IMR-90 (cell line): ENCODE measurements around the gene FER. TPM values are rescaled to one million over a fixed set of nuclear protein-coding genes. Genes with fewer than 3 reads are reported as not detected.

Source experiments
- ATAC-seq: fragments of 200-7000 bp; cut with Tn5 transposase; 2 replicates; pipeline ENCODE4 v1.9.1; 2020; ENCODE audit warnings: low read depth, mild to moderate bottlenecking, moderate library complexity
- BruUV-seq: library from RNA; stranded (reverse); fragments of 400-500 nt; replicated peaks from 2 replicates; lab custom pipeline; 2021; lab: Mats Ljungman, UMichigan
- CTCF ChIA-PET: fragments of 300-600 bp; formaldehyde crosslinking; extraction: SDS; loops from one replicate; lab custom pipeline; 2021; ENCODE audit warnings: antibody characterized with exemption; lab: Yijun Ruan, JAX
- POLR2A ChIA-PET: fragments of 300-600 bp; sonication (Branson Sonifier 250); formaldehyde crosslinking; loops from one replicate; lab custom pipeline; 2022; ENCODE audit warnings: antibody characterized with exemption; ENCODE audit not compliant: unreplicated experiment; lab: Charles Lee
- DNase-seq: peaks from one replicate; pipeline ENCODE4 v3.0.0; 2013
- H2AFZ ChIP-seq: replicated peaks from 2 replicates; pipeline ENCODE3; 2013; ENCODE audit warnings: low read length, mild to moderate bottlenecking; ENCODE audit not compliant: poor library complexity
- H2AK5ac ChIP-seq: 2 replicates; pipeline ENCODE4 v1.6.1; 2013; ENCODE audit warnings: low read depth, low read length, inconsistent platforms
- H2AK9ac ChIP-seq: replicated peaks from 2 replicates; pipeline ENCODE3; 2013; ENCODE audit warnings: mild to moderate bottlenecking, low read depth, low read length, moderate library complexity; ENCODE audit not compliant: poor library complexity
- H2BK120ac ChIP-seq: 2 replicates; pipeline ENCODE4 v1.6.1; 2013; ENCODE audit warnings: low read depth, low read length, inconsistent platforms
- H2BK15ac ChIP-seq: 3 replicates; pipeline ENCODE4 v1.6.1; 2013; ENCODE audit warnings: low read depth, low read length, inconsistent platforms
- H2BK20ac ChIP-seq: 2 replicates; pipeline ENCODE4 v1.6.1; 2013; ENCODE audit warnings: low read depth, mild to moderate bottlenecking, inconsistent platforms, low read length, moderate library complexity
- H2BK5ac ChIP-seq: 2 replicates; pipeline ENCODE4 v1.6.1; 2013; ENCODE audit warnings: mild to moderate bottlenecking, low read depth, low read length, inconsistent platforms; ENCODE audit not compliant: poor library complexity, severe bottlenecking
- H3K14ac ChIP-seq: replicated peaks from 2 replicates; pipeline ENCODE4 v1.6.1; 2013; ENCODE audit warnings: low read depth, low read length, inconsistent platforms
- H3K18ac ChIP-seq: 2 replicates; pipeline ENCODE4 v1.6.1; 2013; ENCODE audit warnings: low read depth, low read length, control low read depth
- H3K23ac ChIP-seq: 2 replicates; pipeline ENCODE4 v1.6.1; 2013; ENCODE audit warnings: low read depth, low read length, inconsistent platforms
- H3K27ac ChIP-seq: 2 replicates; pipeline ENCODE4 v1.5.1; 2013; ENCODE audit warnings: mild to moderate bottlenecking, control low read depth, low read length; ENCODE audit not compliant: insufficient read depth
- H3K27me3 ChIP-seq: 2 replicates; pipeline ENCODE4 v1.6.1; 2013; ENCODE audit warnings: low read length; ENCODE audit not compliant: control insufficient read depth, insufficient read depth
- H3K36me3 ChIP-seq: 2 replicates; pipeline ENCODE4 v1.6.1; 2013; ENCODE audit warnings: low read length, mixed read lengths; ENCODE audit not compliant: control insufficient read depth, insufficient read depth
- H3K4ac ChIP-seq: 2 replicates; pipeline ENCODE4 v1.6.1; 2013; ENCODE audit warnings: low read depth, low read length, inconsistent platforms
- H3K4me1 ChIP-seq: 2 replicates; pipeline ENCODE4 v1.6.1; 2013; ENCODE audit warnings: low read length, mixed read lengths; ENCODE audit not compliant: control insufficient read depth, insufficient read depth
- H3K4me2 ChIP-seq: 2 replicates; pipeline ENCODE4 v1.6.1; 2013; ENCODE audit warnings: low read depth, mild to moderate bottlenecking, control low read depth, low read length, moderate library complexity
- H3K4me3 ChIP-seq: 2 replicates; pipeline ENCODE4 v1.5.1; 2013; ENCODE audit warnings: low read depth, mild to moderate bottlenecking, control low read depth, low read length, moderate library complexity; ENCODE audit not compliant: insufficient read depth
- H3K56ac ChIP-seq: 2 replicates; pipeline ENCODE4 v1.6.1; 2013; ENCODE audit warnings: low read length, inconsistent platforms; ENCODE audit not compliant: insufficient read depth; ENCODE audit errors: extremely low read depth
- H3K79me1 ChIP-seq, 2 experiments: 2 replicates each; pipeline ENCODE4 v1.6.1; 2013; ENCODE audit warnings: low read length in 2 of 2, inconsistent platforms in 1 of 2, low read depth in 1 of 2
- H3K9ac ChIP-seq: 2 replicates; pipeline ENCODE4 v1.6.1; 2013; ENCODE audit warnings: low read depth, low read length, control low read depth
- H3K9me1 ChIP-seq: 2 replicates; pipeline ENCODE4 v1.6.1; 2013; ENCODE audit warnings: low read length, inconsistent platforms; ENCODE audit not compliant: insufficient read depth
- H3K9me3 ChIP-seq: 2 replicates; pipeline ENCODE4 v1.6.1; 2013; ENCODE audit warnings: low read length; ENCODE audit not compliant: control insufficient read depth, insufficient read depth
- H4K20me1 ChIP-seq: 2 replicates; pipeline ENCODE4 v1.6.1; 2013; ENCODE audit warnings: low read length, inconsistent platforms; ENCODE audit not compliant: insufficient read depth
- H4K5ac ChIP-seq: 2 replicates; pipeline ENCODE4 v1.6.1; 2013; ENCODE audit warnings: mild to moderate bottlenecking, low read depth, low read length, control low read depth
- H4K8ac ChIP-seq, 2 experiments: 2 replicates each; pipeline ENCODE4 v1.6.1; 2013; ENCODE audit warnings: low read depth in 2 of 2, low read length in 2 of 2, control low read depth in 1 of 2, inconsistent platforms in 1 of 2
- H4K91ac ChIP-seq: 2 replicates; pipeline ENCODE4 v1.6.1; 2013; ENCODE audit warnings: low read depth, low read length, inconsistent platforms; ENCODE audit not compliant: insufficient read depth
- FOS ChIP-seq: fragments of 150-350 bp; IDR thresholded peaks from 2 replicates; pipeline ENCODE4 v1.6.1; 2016; ENCODE audit warnings: low read depth, low read length
- RAD21 ChIP-seq: IDR thresholded peaks from 2 replicates; pipeline ENCODE4 v1.6.1; 2012; ENCODE audit warnings: low read length, improper control_type of control experiment
- SMC3 ChIP-seq: fragments of 150-350 bp; IDR thresholded peaks from 2 replicates; pipeline ENCODE4 v1.6.1; 2016; ENCODE audit warnings: low read depth, mild to moderate bottlenecking, antibody characterized with exemption, low read length, moderate library complexity
- WGBS, 2 experiments: methylation state at CpG; one replicate each; pipeline versions ENCODE4 v1.1.5 to v1.1.7; 2013; ENCODE audit warnings: missing lambda C conversion rate in 2 of 2; ENCODE audit not compliant: insufficient read length in 1 of 2; ENCODE audit errors: extremely low coverage in 2 of 2; 5-methylcytosine and 5-hydroxymethylcytosine counted together
- dilution Hi-C: fragments of 300-500 bp; cut with HindIII; formaldehyde crosslinking; loops from one replicate; pipeline ENCODE4 v1.14.3; 2018; ENCODE audit warnings: low sequenced_read_pairs; ENCODE audit not compliant: unreplicated experiment
- in situ Hi-C: fragments of 300-500 bp; cut with MboI; formaldehyde crosslinking; loops from 3 replicates; pipeline ENCODE4 v1.14.3; 2019; ENCODE audit warnings: low sequenced_read_pairs, inconsistent platforms, mixed read lengths
- intact Hi-C: fragments of 100-400 bp; cut with micrococcal nuclease; formaldehyde crosslinking; loops from 2 replicates; pipeline ENCODE4 v1.10.0; 2022
- polyA plus RNA-seq, 3 experiments: library from polyadenylated mRNA; depleted of rRNA; stranded (reverse); fragments of >200 nt; gene quantifications; 2 replicates each; pipeline ENCODE4 v1.2.3, GENCODE V29; 2012; ENCODE audit warnings: low replicate concordance in 1 of 3
- total RNA-seq: library from RNA; depleted of rRNA; stranded (reverse); fragments of >200 nt; gene quantifications from 2 replicates; pipeline ENCODE4 v1.2.3, GENCODE V29; 2012

FER gene
- total and polyA plus RNA-seq, 2 of the 4 experiments (the other 2 are of a cell fraction), result 3.5 to 32.4 TPM

DNA sequence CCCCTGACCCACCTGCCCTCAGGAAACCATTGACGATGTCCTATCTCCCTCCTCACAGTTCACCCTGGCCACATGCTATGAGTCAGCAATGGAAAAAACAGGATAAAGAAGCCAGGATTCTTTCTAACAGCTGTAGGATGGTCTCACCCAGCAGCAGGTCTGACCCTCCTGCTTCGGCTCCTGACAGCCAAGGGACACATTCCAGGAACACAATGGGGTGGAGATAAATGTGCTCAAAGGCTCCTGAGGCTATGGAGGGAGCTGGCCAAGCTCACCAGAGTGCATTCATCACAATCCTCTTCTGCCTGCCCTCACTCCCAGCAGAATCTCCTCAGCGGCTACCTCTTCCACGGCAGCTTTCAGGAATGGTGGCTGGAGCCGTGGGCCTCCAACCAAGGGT is 491.8 kb downstream of the FER start:
- Histone ChIP-seq H4K8ac (no peak overlapping the region), H3K9me1 (no peaks in the 10 kb centered on the region), H2AFZ (no peak overlapping the region), H2BK5ac (no peak overlapping the region), H3K56ac (no peak overlapping the region), H2AK5ac (no peak overlapping the region), H3K4ac (no peak overlapping the region), H2BK15ac (no peak overlapping the region), H3K4me1 (no peaks in the 10 kb centered on the region), H3K27me3 (no peaks in the 10 kb centered on the region), H3K14ac (no peak overlapping the region), H3K4me2 (no peak overlapping the region), H3K79me1 (no peaks in the 10 kb centered on the region), H3K18ac (no peak overlapping the region), H3K27ac (no peak overlapping the region), H3K4me3 (no peak overlapping the region), H2BK20ac (no peak overlapping the region), H2BK120ac (no peak overlapping the region), H3K36me3 (no peaks in the 10 kb centered on the region), H3K9ac (no peak overlapping the region), H2AK9ac (no peak overlapping the region), H4K20me1 (no peaks in the 10 kb centered on the region), H4K91ac (no peak overlapping the region), H3K9me3 (peaks cover 4% of the 10 kb centered on the region), H3K23ac (no peak overlapping the region), H4K5ac (no peak overlapping the region)
- TF ChIP-seq FOS (no peak), RAD21 (no peak), SMC3 (no peak)
- DNase-seq (no peak), ATAC-seq (no peak)
- dilution Hi-C loops, result no loop called here
- no TSS peak for BruUV-seq
- WGBS, 2 experiments, result no CpG with 5 or more reads among the region's 5 CpGs
- in situ Hi-C loops, result no loop called here
- CTCF ChIA-PET, result no interaction called here
- POLR2A ChIA-PET, result no interaction called here
- intact Hi-C loops, result no loop called here
